T-cell (primary cell): Measurements from ENCODE around the gene OMG. TPM values are rescaled to one million over a fixed set of nuclear protein-coding genes. Genes with fewer than 3 reads are reported as not detected.
A peak's percentile ranks its signal among the peaks of the same experiment; 100 is the strongest.

Experiments used
- ATAC-seq, 4 experiments: fragments of 200-7000 bp in 3 of 4; fragments of 150-1000 bp in 1 of 4; cut with Tn5 transposase; replicated peaks in 1 of 4; 1 replicate in 3 of 4; 2 replicates in 1 of 4; pipeline ENCODE4 v1.10.0; 2021; ENCODE audit warnings: moderate library complexity in 3 of 4, mild to moderate bottlenecking in 2 of 4, moderate number of reproducible peaks in 1 of 4
- CTCF ChIA-PET, 2 donors: fragments of 300-600 bp; sonication (Branson Sonifier 250); formaldehyde crosslinking; loops; one replicate each; lab custom pipeline; 2022; ENCODE audit warnings: antibody characterized with exemption in 2 of 2; lab: Charles Lee
- POLR2A ChIA-PET, 2 donors: fragments of 300-600 bp; sonication (Branson Sonifier 250); formaldehyde crosslinking; loops; one replicate each; lab custom pipeline; 2022; ENCODE audit warnings: antibody characterized with exemption in 2 of 2; lab: Charles Lee
- DNase-seq, 35 experiments: peaks; one replicate each; pipeline versions ENCODE4 v3.0.0 to v3.0.0-alpha.2; 2013 to 2023
- H3K27ac ChIP-seq: one replicate; pipeline ENCODE4 v1.5.1; 2013; ENCODE audit warnings: low read length
- H3K27me3 ChIP-seq, 2 experiments: replicated peaks in 1 of 2; 1 replicate in 1 of 2; 2 replicates in 1 of 2; pipeline versions ENCODE4 v1.6.1 to v1.7.0; 2013; ENCODE audit warnings: low read length in 1 of 2, mixed read lengths in 1 of 2; ENCODE audit not compliant: control insufficient read depth in 2 of 2, insufficient read depth in 2 of 2; ENCODE audit errors: extremely low read depth in 1 of 2
- H3K36me3 ChIP-seq, 2 donors: 1 replicate in 1 of 2; 2 replicates in 1 of 2; pipeline versions ENCODE4 v1.6.1 to v1.7.0; 2013; ENCODE audit warnings: low read length in 1 of 2; ENCODE audit not compliant: control insufficient read depth in 2 of 2, insufficient read depth in 1 of 2; ENCODE audit errors: extremely low read depth in 1 of 2
- H3K4me1 ChIP-seq, 2 experiments: 1 replicate in 1 of 2; 2 replicates in 1 of 2; pipeline versions ENCODE4 v1.6.1 to v1.7.0; 2013; ENCODE audit warnings: low read length in 2 of 2, mixed read lengths in 1 of 2; ENCODE audit not compliant: insufficient read depth in 2 of 2, control insufficient read depth in 1 of 2; ENCODE audit errors: extremely low read depth in 1 of 2
- H3K4me3 ChIP-seq, 2 donors: 1 replicate in 1 of 2; 2 replicates in 1 of 2; pipeline versions ENCODE4 v1.5.1 to v1.7.0; 2013; ENCODE audit warnings: mild to moderate bottlenecking in 2 of 2, low read length in 1 of 2, moderate library complexity in 1 of 2; ENCODE audit not compliant: control insufficient read depth in 1 of 2; ENCODE audit errors: extremely low read depth in 1 of 2
- H3K9me3 ChIP-seq: 2 replicates; pipeline ENCODE4 v1.7.0; 2013
- H3K27ac Mint-ChIP-seq, 2 donors: one replicate each; pipeline ENCODE4 v1.8.0; 2020 to 2021; ENCODE audit warnings: mild to moderate bottlenecking in 2 of 2, mixed read lengths in 2 of 2
- H3K27me3 Mint-ChIP-seq, 2 donors: one replicate each; pipeline ENCODE4 v1.8.0; 2021 to 2022; ENCODE audit warnings: mixed read lengths in 2 of 2
- H3K36me3 Mint-ChIP-seq: one replicate; pipeline ENCODE4 v1.8.0; 2021; ENCODE audit warnings: mixed read lengths
- H3K4me1 Mint-ChIP-seq, 3 donors: one replicate each; pipeline ENCODE4 v1.8.0; 2020 to 2022; ENCODE audit warnings: mixed read lengths in 3 of 3, mild to moderate bottlenecking in 1 of 3
- H3K4me3 Mint-ChIP-seq, 3 donors: one replicate each; pipeline ENCODE4 v1.8.0; 2020 to 2022; ENCODE audit warnings: mild to moderate bottlenecking in 3 of 3, mixed read lengths in 3 of 3, moderate library complexity in 3 of 3
- H3K9me3 Mint-ChIP-seq, 3 donors: one replicate each; pipeline ENCODE4 v1.8.0; 2020 to 2022; ENCODE audit warnings: mixed read lengths in 3 of 3
- WGBS: methylation state at CpG from one replicate; pipeline ENCODE4 v1.1.5; 2013; ENCODE audit warnings: missing lambda C conversion rate; ENCODE audit not compliant: insufficient coverage; 5-methylcytosine and 5-hydroxymethylcytosine counted together
- total RNA-seq, 35 experiments: library from RNA in 6 of 35; stranded (reverse) in 6 of 35; fragments of 120-200 nt in 1 of 35; gene quantifications; one replicate each; pipeline versions ENCODE4 v1.2.1 to v1.2.4 and lab custom pipeline; 2013 to 2026

The OMG gene
- total RNA-seq, 5 donors from 2014 or later (not counting 1 experiment from before 2014, with no cell fraction given) = 0.43 to 1.1 (median 0.80) TPM

- Histone ChIP-seq H3K4me1 (peaks cover 7 to 9% of the 10 kb centered on the region in 2 experiments), H3K4me3 (no peak overlapping the region), H3K27ac (no peak overlapping the region), H3K9me3 (no peaks in the 10 kb centered on the region), H3K36me3 (peaks cover 6 to 16% of the 10 kb centered on the region in 2 donors), H3K27me3 (no peaks in the 10 kb centered on the region)
- peaks cover 30% of the 10 kb centered on the region for H3K36me3 Mint-ChIP-seq
- H3K4me1 Mint-ChIP-seq = peaks cover 20 to 26% (median 23%) of the 10 kb centered on the region in 3 donors
- ATAC-seq (no peak), DNase-seq (no peak)
- H3K27ac Mint-ChIP-seq = peak overlapping the region; percentile 29 to 76
- no peak overlapping the region for H3K4me3 Mint-ChIP-seq
- CTCF ChIA-PET = no interaction called here
- POLR2A ChIA-PET = no interaction called here
- no peaks in the 10 kb centered on the region for H3K27me3 Mint-ChIP-seq
- H3K9me3 Mint-ChIP-seq = no peaks in the 10 kb centered on the region
Observed at GRCh38 chr17:31323551-31323950, 26.5 kb upstream of the OMG start.

- Mint-ChIP-seq H3K4me1 (peaks cover 23 to 32% (median 29%) of the 10 kb centered on the region in 3 donors), H3K9me3 (no peaks in the 10 kb centered on the region), H3K27ac (peak overlapping the region; percentile 95), H3K36me3 (peaks cover 27% of the 10 kb centered on the region), H3K27me3 (no peaks in the 10 kb centered on the region), H3K4me3 (peak overlapping the region; percentile 76 to 89 (median 87))
- CTCF ChIA-PET = interaction anchor here in 1 of 2 donors (1.0 to 3.4 kb wide), 3 partner anchors 9 to 55 kb away, joined by 3 to 23 read pairs (median 3); partner anchors contain the start of gene EVI2B
- POLR2A ChIA-PET = interaction anchor here (0.5 to 1.4 kb wide), 8 partner anchors 9 to 503 kb away, joined by 3 to 6 read pairs (median 4); no protein-coding TSS in a partner anchor
- peak in 14 of 35 experiments; percentile 13 to 63 (median 23) for DNase-seq
- no peaks in the 10 kb centered on the region for H3K27me3 ChIP-seq
- peaks cover 6 to 10% of the 10 kb centered on the region in 2 donors for H3K36me3 ChIP-seq
- peak overlapping the region; percentile 88 for H3K27ac ChIP-seq
- peak overlapping the region in 1 of 2 donors; percentile 75 for H3K4me3 ChIP-seq
- H3K4me1 ChIP-seq = peaks cover 7 to 17% of the 10 kb centered on the region in 2 experiments
- peak; percentile 31 to 51 (median 36) for ATAC-seq
- WGBS = 0% methylated on average over 1 of the region's 4 CpGs
- no peaks in the 10 kb centered on the region for H3K9me3 ChIP-seq
Observed at GRCh38 chr17:31321966-31322365, 24.9 kb upstream of the OMG start.

- no peaks in the 10 kb centered on the region for H3K9me3 ChIP-seq
- Mint-ChIP-seq H3K9me3 (no peaks in the 10 kb centered on the region), H3K4me1 (peaks cover 27 to 37% (median 34%) of the 10 kb centered on the region in 3 donors), H3K4me3 (peak within 1 kb of the TSS; percentile 76 to 89 (median 87)), H3K27ac (peak within 1 kb of the TSS; percentile 95), H3K36me3 (peaks cover 24% of the 10 kb centered on the region), H3K27me3 (no peaks in the 10 kb centered on the region)
- no peaks in the 10 kb centered on the region for H3K27me3 ChIP-seq
- H3K4me1 ChIP-seq = peaks cover 7 to 20% of the 10 kb centered on the region in 2 experiments
- peak within 1 kb of the TSS; percentile 88 for H3K27ac ChIP-seq
- POLR2A ChIA-PET = interaction anchor here (0.5 to 1.4 kb wide), 8 partner anchors 9 to 503 kb away, joined by 3 to 6 read pairs (median 4); no protein-coding TSS in a partner anchor
- DNase-seq = peak; percentile 25 to 92 (median 79)
- peak; percentile 76 to 92 (median 79) for ATAC-seq
- H3K4me3 ChIP-seq = peak within 1 kb of the TSS; percentile 66 to 75
- peaks cover 4 to 8% of the 10 kb centered on the region in 2 donors for H3K36me3 ChIP-seq
- CTCF ChIA-PET = interaction anchor here (0.6 to 3.4 kb wide), 5 partner anchors 8 to 164 kb away, joined by 3 to 23 read pairs (median 3); partner anchors contain the start of gene EVI2B (in 1 of the 2)
- WGBS = no CpG with 5 or more reads among the region's 3 CpGs
Observed at GRCh38 chr17:31321481-31321880, 24.4 kb upstream of the OMG start, which contains the start of gene EVI2A. TSS of gene EVI2A (minus strand) at chr17:31321622. CDS start at chr17:31319013, 2,609 bp downstream.

DNA sequence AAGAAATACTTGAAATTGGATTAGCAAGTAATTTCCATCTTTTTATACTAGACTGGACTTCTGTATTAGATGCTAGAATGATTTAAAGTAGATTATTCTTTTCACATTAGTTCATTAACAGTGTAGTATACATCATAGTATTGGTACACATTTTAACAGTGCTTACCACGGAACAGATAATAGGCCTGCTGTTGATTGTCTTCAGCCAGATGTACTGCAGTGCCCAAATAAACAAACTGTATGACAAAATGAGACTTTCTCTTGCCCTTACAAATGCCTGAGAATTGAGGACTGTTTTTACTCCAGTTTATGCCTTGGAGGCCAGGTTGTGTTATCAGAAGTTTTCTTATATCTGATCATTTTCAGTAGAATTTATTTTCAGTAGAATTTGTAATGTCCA, 23.8 kb upstream of the OMG start:
- CTCF ChIA-PET = interaction anchor here (0.6 to 3.4 kb wide), 4 partner anchors 10 to 187 kb away, joined by 3 to 23 read pairs (median 4); no protein-coding TSS in a partner anchor
- DNase-seq = peak in 1 of 35 experiments; percentile 33
- Histone ChIP-seq H3K27me3 (no peaks in the 10 kb centered on the region), H3K36me3 (peaks cover 0 to 2% of the 10 kb centered on the region in 2 donors), H3K27ac (peak overlapping the region; percentile 88), H3K4me1 (peaks cover 10 to 27% of the 10 kb centered on the region in 2 experiments), H3K9me3 (no peaks in the 10 kb centered on the region), H3K4me3 (peak overlapping the region; percentile 66 to 75)
- H3K4me1 Mint-ChIP-seq = peaks cover 33 to 44% (median 41%) of the 10 kb centered on the region in 3 donors
- ATAC-seq = no peak
- peak overlapping the region; percentile 76 to 89 (median 87) for H3K4me3 Mint-ChIP-seq
- peaks cover 17% of the 10 kb centered on the region for H3K36me3 Mint-ChIP-seq
- no peaks in the 10 kb centered on the region for H3K27me3 Mint-ChIP-seq
- peak overlapping the region; percentile 95 for H3K27ac Mint-ChIP-seq
- WGBS = no CpG with 5 or more reads among the region's 1 CpG
- POLR2A ChIA-PET = interaction anchor here in 1 of 2 donors (0.6 to 2.6 kb wide), 2 partner anchors 11 to 202 kb away, joined by 8 to 17 read pairs; no protein-coding TSS in a partner anchor
- no peaks in the 10 kb centered on the region for H3K9me3 Mint-ChIP-seq

DNA sequence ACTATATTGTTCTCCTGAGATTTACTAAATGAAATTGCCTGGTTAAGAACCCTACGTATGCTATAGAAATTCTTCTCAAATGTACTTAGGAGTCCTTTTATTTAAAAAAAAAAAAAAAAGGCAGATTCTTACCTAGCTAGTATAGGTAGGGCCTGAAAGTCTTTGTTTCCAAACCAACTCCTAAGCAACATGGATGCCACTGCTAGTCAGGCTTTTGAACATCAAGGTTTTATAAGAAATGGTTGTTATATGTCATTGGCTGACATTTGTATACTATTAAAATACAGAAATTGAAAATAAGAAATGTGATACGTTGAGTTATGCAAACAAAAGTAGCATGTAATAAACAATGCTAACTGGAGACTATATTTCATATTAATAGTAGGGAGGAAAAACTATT, 23.2 kb upstream of the OMG start:
- H3K27me3 ChIP-seq = no peaks in the 10 kb centered on the region
- H3K4me1 Mint-ChIP-seq = peaks cover 38 to 48% (median 45%) of the 10 kb centered on the region in 3 donors
- H3K4me3 Mint-ChIP-seq = peak overlapping the region; percentile 76 to 89 (median 87)
- H3K4me1 ChIP-seq = peaks cover 13 to 32% of the 10 kb centered on the region in 2 experiments
- H3K27ac ChIP-seq = peak overlapping the region; percentile 88
- peaks cover 17% of the 10 kb centered on the region for H3K36me3 Mint-ChIP-seq
- H3K27me3 Mint-ChIP-seq = no peaks in the 10 kb centered on the region
- H3K9me3 ChIP-seq = no peaks in the 10 kb centered on the region
- DNase-seq (peak in 1 of 35 experiments; percentile 41), ATAC-seq (no peak)
- no peaks in the 10 kb centered on the region for H3K9me3 Mint-ChIP-seq
- CTCF ChIA-PET = interaction anchor here in 1 of 2 donors (0.6 to 3.4 kb wide), 5 partner anchors 9 to 490 kb away, joined by 3 to 23 read pairs (median 4); no protein-coding TSS in a partner anchor
- no peaks in the 10 kb centered on the region for H3K36me3 ChIP-seq
- H3K4me3 ChIP-seq = peak overlapping the region; percentile 66 to 75
- H3K27ac Mint-ChIP-seq = peak overlapping the region; percentile 95 to 97
- POLR2A ChIA-PET = interaction anchor here (0.5 to 2.6 kb wide), 7 partner anchors 11 to 900 kb away, joined by 3 to 17 read pairs (median 8); no protein-coding TSS in a partner anchor
- WGBS = no CpG with 5 or more reads among the region's 2 CpGs
